Breast epithelium (tissue), 4 donors: ENCODE results near the gene PDE6B. TPM values are rescaled to one million over a fixed set of nuclear protein-coding genes. Genes with fewer than 3 reads are reported as not detected.
"Not testable (repeated sequence)": the region's sequence is repeated elsewhere in the genome, so short reads cannot be mapped to it uniquely, and the experiment has no call there.

ENCODE experiments used
- DNase-seq, 2 donors: peaks; one replicate each; pipeline ENCODE4 v3.0.0-alpha.2; 2019; ENCODE audit warnings: low spot score in 2 of 2
- H3K27ac ChIP-seq, 2 donors: fragments of 200-600 bp; sonication (generic) in 1 of 2; one replicate each; pipeline ENCODE4 v1.5.1; 2016 to 2019; ENCODE audit warnings: mild to moderate bottlenecking in 1 of 2
- H3K27me3 ChIP-seq, 2 donors: fragments of 200-600 bp; sonication (generic) in 1 of 2; one replicate each; pipeline versions ENCODE4 v1.5.1 to v1.6.0; 2017 to 2019; ENCODE audit warnings: control low read depth in 1 of 2, mild to moderate bottlenecking in 1 of 2
- H3K36me3 ChIP-seq: fragments of 200-600 bp; one replicate; pipeline ENCODE4 v1.5.1; 2019
- H3K4me1 ChIP-seq, 2 donors: fragments of 200-600 bp; sonication (generic); one replicate each; pipeline ENCODE4 v1.5.1; 2016 to 2019; ENCODE audit warnings: control low read depth in 1 of 2
- H3K4me3 ChIP-seq, 3 donors: fragments of 200-600 bp; sonication (generic); 1 replicate in 2 of 3; 2 replicates in 1 of 3; pipeline ENCODE4 v1.5.1; 2016 to 2019; ENCODE audit warnings: mild to moderate bottlenecking in 3 of 3, moderate library complexity in 2 of 3
- H3K9me3 ChIP-seq, 2 donors: fragments of 200-600 bp; sonication (generic) in 1 of 2; one replicate each; pipeline ENCODE4 v1.5.1; 2016 to 2019; ENCODE audit warnings: control low read depth in 1 of 2
- POLR2A ChIP-seq: fragments of 450-650 bp; IDR thresholded peaks from one replicate; pipeline ENCODE4 v1.6.1; 2016; ENCODE audit warnings: antibody characterized with exemption, mild to moderate bottlenecking, moderate library complexity
- POLR2AphosphoS5 ChIP-seq, 3 donors: sonication (generic); formaldehyde crosslinking; IDR thresholded peaks; one replicate each; pipeline ENCODE4 v1.6.1; 2017; ENCODE audit warnings: antibody characterized with exemption in 3 of 3
- intact Hi-C: fragments of 100-400 bp; cut with DNase I; formaldehyde crosslinking; loops from one replicate; pipeline ENCODE4 v1.15.1; 2023; ENCODE audit warnings: low total_unique reads
- total RNA-seq, 3 donors: library from RNA; depleted of rRNA; stranded (reverse); fragments of >200 nt; gene quantifications; one replicate each; pipeline ENCODE4 v1.1.0, GENCODE V29; 2016
- TF ChIP-seq, protein P1 (sequence below), 3 donors: fragments of 450-650 bp; IDR thresholded peaks; one replicate each; pipeline ENCODE4 v1.5.1; 2016 to 2017; ENCODE audit warnings: antibody characterized with exemption in 3 of 3, mild to moderate bottlenecking in 3 of 3, moderate library complexity in 3 of 3

PDE6B gene
- total RNA-seq, 3 donors from 2014 or later = 2.7 to 10.2 (median 8.5) TPM

DNA sequence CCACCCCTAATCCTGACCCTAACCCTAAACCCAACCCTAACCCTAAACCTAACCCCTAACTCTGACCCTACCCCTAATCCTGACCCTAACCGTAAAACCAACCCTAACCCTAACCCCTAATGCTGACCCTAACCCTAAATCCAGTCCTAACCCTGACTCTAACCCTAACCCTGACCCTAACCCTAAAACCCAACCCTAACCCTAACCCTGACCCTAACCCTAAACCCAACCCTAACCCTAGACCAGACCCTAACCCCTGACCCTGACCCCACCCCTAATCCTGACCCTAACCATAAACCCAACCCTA is 79.6 kb downstream of the PDE6B start:
- TF ChIP-seq POLR2AphosphoS5 (IDR thresholded peaks at IDR 0.05) (no peak), POLR2A (no peak)
- TF ChIP-seq, protein P1, sequence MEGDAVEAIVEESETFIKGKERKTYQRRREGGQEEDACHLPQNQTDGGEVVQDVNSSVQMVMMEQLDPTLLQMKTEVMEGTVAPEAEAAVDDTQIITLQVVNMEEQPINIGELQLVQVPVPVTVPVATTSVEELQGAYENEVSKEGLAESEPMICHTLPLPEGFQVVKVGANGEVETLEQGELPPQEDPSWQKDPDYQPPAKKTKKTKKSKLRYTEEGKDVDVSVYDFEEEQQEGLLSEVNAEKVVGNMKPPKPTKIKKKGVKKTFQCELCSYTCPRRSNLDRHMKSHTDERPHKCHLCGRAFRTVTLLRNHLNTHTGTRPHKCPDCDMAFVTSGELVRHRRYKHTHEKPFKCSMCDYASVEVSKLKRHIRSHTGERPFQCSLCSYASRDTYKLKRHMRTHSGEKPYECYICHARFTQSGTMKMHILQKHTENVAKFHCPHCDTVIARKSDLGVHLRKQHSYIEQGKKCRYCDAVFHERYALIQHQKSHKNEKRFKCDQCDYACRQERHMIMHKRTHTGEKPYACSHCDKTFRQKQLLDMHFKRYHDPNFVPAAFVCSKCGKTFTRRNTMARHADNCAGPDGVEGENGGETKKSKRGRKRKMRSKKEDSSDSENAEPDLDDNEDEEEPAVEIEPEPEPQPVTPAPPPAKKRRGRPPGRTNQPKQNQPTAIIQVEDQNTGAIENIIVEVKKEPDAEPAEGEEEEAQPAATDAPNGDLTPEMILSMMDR (IDR thresholded peaks at IDR 0.05) = no peak
- DNase-seq = no peak
- H3K4me1 ChIP-seq = peaks cover 0 to 7% of the 10 kb centered on the region in 2 donors
- peak overlapping the region; percentile 86 to 89 for H3K27ac ChIP-seq
- H3K27me3 ChIP-seq = no peaks in the 10 kb centered on the region
- H3K36me3 ChIP-seq = no peaks in the 10 kb centered on the region
- H3K9me3 ChIP-seq = no peaks in the 10 kb centered on the region
- intact Hi-C loops = no loop called here
- peak overlapping the region; percentile 86 to 98 (median 91) for H3K4me3 ChIP-seq

GRCh38 chr4:705278-706082 is 80.1 kb downstream of the PDE6B start, which contains the start of gene PCGF3:
PCGF3 (plus strand) TSS chr4:705832; CDS start chr4:733681, 27,849 bp downstream.
- H3K4me1 ChIP-seq = peaks cover 0 to 7% of the 10 kb centered on the region in 2 donors
- intact Hi-C loops = no loop called here
- no peaks in the 10 kb centered on the region for H3K27me3 ChIP-seq
- H3K4me3 ChIP-seq = peak within 1 kb of the TSS; percentile 86 to 98 (median 91)
- no peaks in the 10 kb centered on the region for H3K9me3 ChIP-seq
- peak within 1 kb of the TSS; percentile 86 to 89 for H3K27ac ChIP-seq
- DNase-seq = peak; percentile 93 to 98
- TF ChIP-seq, protein P1 (IDR thresholded peaks at IDR 0.05) = no peak
- peak; percentile 21 to 71 (median 59) for TF ChIP-seq POLR2AphosphoS5 (IDR thresholded peaks at IDR 0.05)
- no peaks in the 10 kb centered on the region for H3K36me3 ChIP-seq

DNA sequence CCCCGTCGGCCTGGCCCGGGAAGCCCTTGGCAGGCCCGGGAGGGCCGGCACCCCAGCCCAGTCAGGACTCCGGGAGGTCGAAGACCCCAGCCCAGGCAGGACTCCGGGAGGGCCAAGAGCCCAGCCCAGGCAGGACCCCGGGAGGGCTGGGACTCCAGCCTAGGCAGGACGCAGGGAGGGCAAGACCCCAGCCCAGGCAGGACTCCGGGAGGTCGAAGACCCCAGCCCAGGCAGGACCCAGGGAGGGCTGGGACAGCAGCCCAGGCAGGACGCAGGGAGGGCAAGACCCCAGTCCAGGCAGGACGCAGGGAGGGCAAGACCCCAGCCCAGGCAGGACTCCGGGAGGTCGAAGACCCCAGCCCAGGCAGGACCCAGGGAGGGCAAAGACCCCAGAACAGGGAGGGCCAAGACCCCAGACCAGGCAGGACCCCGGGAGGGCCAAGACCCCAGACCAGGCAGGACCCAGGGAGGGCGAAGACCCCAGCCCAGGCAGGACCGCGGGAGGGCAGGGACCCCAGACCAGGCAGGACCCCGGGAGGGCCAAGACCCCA is 80.8 kb downstream of the PDE6B start:
- H3K27me3 ChIP-seq, H3K4me1 ChIP-seq, H3K9me3 ChIP-seq, H3K36me3 ChIP-seq, intact Hi-C loops, DNase-seq: not testable (repeated sequence)
- peak overlapping the region; percentile 86 to 98 (median 91) for H3K4me3 ChIP-seq
- H3K27ac ChIP-seq = peak overlapping the region; percentile 86 to 89

- H3K4me1 ChIP-seq = peaks cover 0 to 7% of the 10 kb centered on the region in 2 donors
- H3K9me3 ChIP-seq = no peaks in the 10 kb centered on the region
- H3K27ac ChIP-seq = peak overlapping the region; percentile 25 to 48
- DNase-seq = no peak
- intact Hi-C loops = no loop called here
- peak overlapping the region; percentile 86 to 98 (median 91) for H3K4me3 ChIP-seq
- H3K36me3 ChIP-seq = no peaks in the 10 kb centered on the region
- no peaks in the 10 kb centered on the region for H3K27me3 ChIP-seq
- TF ChIP-seq, protein P1 (IDR thresholded peaks at IDR 0.05) = no peak
- no peak for TF ChIP-seq POLR2AphosphoS5 (IDR thresholded peaks at IDR 0.05)
- no peak for TF ChIP-seq POLR2A
Observed at GRCh38 chr4:706834-707598, 81.6 kb downstream of the PDE6B start.

DNA sequence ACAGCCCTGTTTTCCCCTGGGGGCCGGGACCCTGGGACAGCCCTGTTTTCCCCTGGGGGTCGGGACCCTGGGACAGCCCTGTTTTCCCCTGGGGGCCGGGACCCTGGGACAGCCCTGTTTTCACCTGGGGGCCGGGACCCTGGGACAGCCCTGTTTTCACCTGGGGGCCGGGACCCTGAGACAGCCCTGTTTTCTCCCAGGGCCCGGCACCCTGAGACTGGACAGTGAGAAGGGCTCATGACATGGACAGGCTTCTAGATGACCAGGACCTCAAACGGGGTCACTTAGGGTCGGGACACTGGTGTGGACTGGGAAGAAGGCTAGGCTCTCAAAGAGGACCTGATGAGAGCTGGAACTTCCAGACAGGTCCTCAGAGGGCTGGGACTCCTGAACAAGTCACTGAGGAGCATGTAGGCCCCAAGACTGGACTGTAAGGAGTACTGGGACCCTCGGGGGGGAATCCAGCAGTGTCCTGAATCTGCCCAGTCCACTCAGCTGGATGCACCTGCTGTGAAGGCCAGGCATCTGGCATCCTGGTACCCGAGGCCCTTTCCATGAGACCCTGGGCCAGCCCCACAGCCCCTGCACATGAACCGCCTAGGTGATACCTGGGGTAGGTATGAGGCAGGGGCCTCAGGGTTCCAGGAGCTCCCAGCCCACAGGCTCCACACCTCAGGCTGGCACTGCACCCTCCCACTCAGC is 82.7 kb downstream of the PDE6B start:
- Histone ChIP-seq H3K27me3 (no peaks in the 10 kb centered on the region), H3K4me3 (peak overlapping the region in 2 of 3 donors; percentile 18 to 39), H3K4me1 (peaks cover 0 to 7% of the 10 kb centered on the region in 2 donors), H3K36me3 (no peaks in the 10 kb centered on the region), H3K9me3 (no peaks in the 10 kb centered on the region), H3K27ac (no peak overlapping the region)
- no peak for TF ChIP-seq POLR2A
- no peak for TF ChIP-seq POLR2AphosphoS5 (IDR thresholded peaks at IDR 0.05)
- TF ChIP-seq, protein P1 (IDR thresholded peaks at IDR 0.05) = no peak
- no peak for DNase-seq
- intact Hi-C loops = no loop called here
